Sigmoid colon (tissue), 7 donors: ENCODE results near the gene AGBL1. TPM values are rescaled to one million over a fixed set of nuclear protein-coding genes. Genes with fewer than 3 reads are reported as not detected.
A peak's percentile ranks its signal among the peaks of the same experiment; 100 is the strongest.

Experiments
- DNase-seq: peaks from one replicate; pipeline ENCODE4 v3.0.0-alpha.2; 2019
- H3K27ac ChIP-seq, 4 donors: fragments of 200-600 bp; sonication (generic); one replicate each; pipeline ENCODE4 v1.5.1; 2016 to 2019; ENCODE audit warnings: mild to moderate bottlenecking in 1 of 4
- H3K27me3 ChIP-seq, 3 donors: fragments of 200-600 bp; sonication (generic); one replicate each; pipeline ENCODE4 v1.5.1; 2019; ENCODE audit warnings: mild to moderate bottlenecking in 1 of 3
- H3K36me3 ChIP-seq, 4 donors: fragments of 200-600 bp; sonication (generic); one replicate each; pipeline ENCODE4 v1.5.1; 2016 to 2019
- H3K4me1 ChIP-seq, 4 donors: fragments of 200-600 bp; sonication (generic); one replicate each; pipeline ENCODE4 v1.5.1; 2017 to 2019
- H3K4me3 ChIP-seq, 4 donors: fragments of 200-600 bp; sonication (generic); one replicate each; pipeline ENCODE4 v1.5.1; 2017 to 2019; ENCODE audit warnings: mild to moderate bottlenecking in 2 of 4, moderate library complexity in 1 of 4
- H3K9me3 ChIP-seq, 4 donors: fragments of 200-600 bp in 3 of 4; sonication (generic) in 3 of 4; one replicate each; pipeline versions ENCODE4 v1.5.1 to v1.6.1; 2013 to 2019
- CTCF ChIP-seq, 4 experiments: fragments of 450-650 bp in 3 of 4; fragments of 200-600 bp in 1 of 4; IDR thresholded peaks; one replicate each; pipeline ENCODE4 v1.5.1; 2016 to 2019; ENCODE audit warnings: antibody characterized with exemption in 4 of 4, mild to moderate bottlenecking in 3 of 4, moderate library complexity in 2 of 4
- EP300 ChIP-seq, 4 donors: sonication (generic); formaldehyde crosslinking; IDR thresholded peaks; one replicate each; pipeline ENCODE4 v1.6.1; 2017; ENCODE audit warnings: antibody characterized with exemption in 4 of 4
- POLR2A ChIP-seq, 2 donors: fragments of 450-650 bp; IDR thresholded peaks; one replicate each; pipeline ENCODE4 v1.6.1; 2016; ENCODE audit warnings: antibody characterized with exemption in 2 of 2, mild to moderate bottlenecking in 2 of 2, moderate library complexity in 2 of 2
- POLR2AphosphoS5 ChIP-seq, 4 donors: sonication (generic); formaldehyde crosslinking; IDR thresholded peaks; one replicate each; pipeline ENCODE4 v1.6.1; 2017; ENCODE audit warnings: antibody characterized with exemption in 4 of 4
- WGBS, 2 donors: extraction: QIAGEN DNeasy Blood & Tissue Kit; methylation state at CpG; one replicate each; pipeline ENCODE4 v1.1.7; 2013; 5-methylcytosine and 5-hydroxymethylcytosine counted together
- intact Hi-C: fragments of 100-400 bp; cut with DNase I; formaldehyde crosslinking; loops from one replicate; pipeline ENCODE4 v1.15.1; 2023
- polyA plus RNA-seq, 3 donors: library from polyadenylated mRNA; stranded (reverse); fragments of 200-250 nt; gene quantifications; one replicate each; pipeline ENCODE4 v1.2.3, GENCODE V29; 2013
- total RNA-seq, 4 donors: library from RNA; depleted of rRNA; stranded (reverse); fragments of >200 nt; gene quantifications; one replicate each; pipeline ENCODE4 v1.1.0, GENCODE V29; 2016
- donor health status: healthy with polysubstance abuse.
- donor health status: Bipolar disorder and iron deficiency.
- donor health status: healthy.

The AGBL1 gene
- total and polyA plus RNA-seq, 7 donors, result 0.16 to 0.28 TPM; not detected in 5

GRCh38 chr15:86833595-86833994, 753.9 kb downstream of the AGBL1 start:
- H3K36me3 ChIP-seq, result no peaks in the 10 kb centered on the region
- no peaks in the 10 kb centered on the region for H3K27me3 ChIP-seq
- H3K9me3 ChIP-seq, result no peaks in the 10 kb centered on the region
- DNase-seq, result no peak
- intact Hi-C loops, result no loop called here
- no peak overlapping the region for H3K27ac ChIP-seq
- TF ChIP-seq POLR2AphosphoS5 (IDR thresholded peaks at IDR 0.05) (no peak), CTCF (IDR thresholded peaks at IDR 0.05) (no peak), EP300 (IDR thresholded peaks at IDR 0.05) (no peak), POLR2A (IDR thresholded peaks at IDR 0.05) (no peak)
- peaks cover 0 to 5% (median 0%) of the 10 kb centered on the region in 4 donors for H3K4me1 ChIP-seq
- WGBS, 2 donors, result 66 to 71% methylated on average over 2 of the region's 2 CpGs
- H3K4me3 ChIP-seq, result no peak overlapping the region

GRCh38 chr15:86834115-86834863, 754.6 kb downstream of the AGBL1 start:
- Histone ChIP-seq H3K27ac (no peak overlapping the region), H3K4me1 (peaks cover 0 to 5% (median 0%) of the 10 kb centered on the region in 4 donors), H3K36me3 (no peaks in the 10 kb centered on the region), H3K9me3 (no peaks in the 10 kb centered on the region), H3K4me3 (no peak overlapping the region), H3K27me3 (no peaks in the 10 kb centered on the region)
- intact Hi-C loops, result no loop called here
- TF ChIP-seq POLR2AphosphoS5 (IDR thresholded peaks at IDR 0.05), result no peak
- no peak for TF ChIP-seq POLR2A (IDR thresholded peaks at IDR 0.05)
- TF ChIP-seq EP300 (IDR thresholded peaks at IDR 0.05), result no peak
- TF ChIP-seq CTCF (IDR thresholded peaks at IDR 0.05), result no peak
- no peak for DNase-seq
- WGBS, 2 donors, result 74 to 83% methylated on average over 7 of the region's 7 CpGs

GRCh38 chr15:86837294-86838061, 757.8 kb downstream of the AGBL1 start:
- Histone ChIP-seq H3K9me3 (no peaks in the 10 kb centered on the region), H3K4me3 (no peak overlapping the region), H3K4me1 (peaks cover 0 to 5% (median 0%) of the 10 kb centered on the region in 4 donors), H3K36me3 (no peaks in the 10 kb centered on the region), H3K27me3 (no peaks in the 10 kb centered on the region), H3K27ac (peak overlapping the region in 1 of 4 donors; percentile 34)
- 40 to 41% methylated on average over 4 of the region's 4 CpGs for WGBS, 2 donors
- no peak for DNase-seq
- TF ChIP-seq POLR2AphosphoS5 (IDR thresholded peaks at IDR 0.05), result no peak
- TF ChIP-seq EP300 (IDR thresholded peaks at IDR 0.05), result no peak
- TF ChIP-seq CTCF (IDR thresholded peaks at IDR 0.05), result no peak
- no peak for TF ChIP-seq POLR2A (IDR thresholded peaks at IDR 0.05)
- intact Hi-C loops, result no loop called here

GRCh38 chr15:86839502-86839901, 759.8 kb downstream of the AGBL1 start:
- 68 to 77% methylated on average over 3 of the region's 3 CpGs for WGBS, 2 donors
- H3K4me3 ChIP-seq, result no peak overlapping the region
- intact Hi-C loops, result no loop called here
- H3K36me3 ChIP-seq, result no peaks in the 10 kb centered on the region
- no peak overlapping the region for H3K27ac ChIP-seq
- DNase-seq, result no peak
- H3K27me3 ChIP-seq, result no peaks in the 10 kb centered on the region
- TF ChIP-seq EP300 (IDR thresholded peaks at IDR 0.05), result no peak
- no peak for TF ChIP-seq CTCF (IDR thresholded peaks at IDR 0.05)
- no peak for TF ChIP-seq POLR2AphosphoS5 (IDR thresholded peaks at IDR 0.05)
- no peak for TF ChIP-seq POLR2A (IDR thresholded peaks at IDR 0.05)
- no peaks in the 10 kb centered on the region for H3K9me3 ChIP-seq
- peaks cover 0 to 5% (median 0%) of the 10 kb centered on the region in 4 donors for H3K4me1 ChIP-seq
